NCI-H748 (cell line): ENCODE data around the gene KIAA1328.
"Not testable (repeated sequence)": the region's sequence is repeated elsewhere in the genome, so short reads cannot be mapped to it uniquely, and the experiment has no call there.

ENCODE experiments used
- DNase-seq: peaks from one replicate; lab custom pipeline; 2025; ENCODE audit not compliant: unreplicated experiment; lab: John Stamatoyannopoulos, UW

KIAA1328 gene

DNA sequence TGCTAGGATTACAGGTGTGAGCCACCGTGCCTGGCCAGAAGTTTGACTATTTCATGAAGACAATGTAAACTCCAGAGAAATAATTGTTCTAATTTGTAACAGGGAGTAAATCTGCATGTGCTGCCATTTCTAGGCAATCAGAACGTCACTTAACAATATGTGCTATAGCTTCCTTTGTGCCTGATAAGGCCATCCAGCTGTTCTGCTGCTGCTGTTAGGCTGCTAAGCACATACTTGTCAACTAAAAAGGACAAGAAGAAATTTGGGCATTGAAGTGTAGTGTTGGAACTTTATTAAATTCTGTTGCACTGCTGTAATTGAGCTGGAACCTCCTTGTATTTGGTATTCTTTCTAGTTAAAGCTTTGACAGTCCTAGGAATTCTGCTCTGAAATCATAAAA lies 57.1 kb downstream of the KIAA1328 start:
- DNase-seq, result no peak

GRCh38 chr18:36887114-36887513 lies 58.2 kb downstream of the KIAA1328 start:
- DNase-seq, result no peak

- DNase-seq, result no peak
Measured at GRCh38 chr18:36887864-36888263, 58.9 kb downstream of the KIAA1328 start.

- no peak for DNase-seq
Measured at GRCh38 chr18:36888778-36889177, 59.9 kb downstream of the KIAA1328 start.

- DNase-seq, result no peak
Measured at GRCh38 chr18:36889321-36889720, 60.4 kb downstream of the KIAA1328 start.

DNA sequence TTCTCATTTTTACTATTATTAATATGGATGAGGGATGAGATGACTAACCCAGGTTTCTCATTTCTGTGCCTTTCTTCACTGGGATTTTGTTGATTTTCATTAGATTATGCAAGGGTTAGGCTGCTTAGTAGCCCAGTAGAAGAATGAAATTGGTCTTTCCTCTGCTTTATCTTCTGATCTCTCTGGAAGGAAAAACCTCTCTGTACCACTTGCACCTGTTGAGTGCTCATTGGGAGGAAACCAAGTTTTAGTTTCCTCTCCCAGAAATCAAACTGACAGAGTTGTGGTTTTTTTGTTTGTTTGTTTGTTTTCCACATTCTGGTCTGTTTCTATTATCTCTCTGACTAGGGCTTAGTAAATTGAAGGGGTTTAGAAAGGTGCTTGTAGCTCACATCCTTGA lies 60.8 kb downstream of the KIAA1328 start:
- no peak for DNase-seq

DNA sequence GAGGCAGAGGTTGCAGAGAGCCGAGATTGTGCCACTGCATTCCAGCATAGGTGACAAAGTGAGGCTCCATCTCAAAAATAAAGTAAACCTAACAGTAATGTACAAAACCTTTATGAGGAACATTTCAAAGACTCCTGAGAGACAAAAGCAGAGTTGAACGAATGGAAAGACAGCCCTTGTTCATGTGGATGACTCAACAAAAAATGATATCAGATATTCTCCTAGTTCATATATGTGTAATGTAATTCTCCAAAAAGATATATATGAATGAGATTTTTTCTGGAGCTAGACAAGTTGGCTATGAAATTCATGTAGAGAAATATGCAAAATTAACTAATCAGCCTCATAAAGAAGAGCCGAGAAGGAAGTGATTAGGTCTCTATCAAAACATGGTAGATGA lies 61.7 kb downstream of the KIAA1328 start:
- no peak for DNase-seq

- DNase-seq, result no peak
Measured at GRCh38 chr18:36893227-36893626, 64.3 kb downstream of the KIAA1328 start.

- no peak for DNase-seq
Measured at GRCh38 chr18:36895606-36896005, 66.7 kb downstream of the KIAA1328 start.

DNA sequence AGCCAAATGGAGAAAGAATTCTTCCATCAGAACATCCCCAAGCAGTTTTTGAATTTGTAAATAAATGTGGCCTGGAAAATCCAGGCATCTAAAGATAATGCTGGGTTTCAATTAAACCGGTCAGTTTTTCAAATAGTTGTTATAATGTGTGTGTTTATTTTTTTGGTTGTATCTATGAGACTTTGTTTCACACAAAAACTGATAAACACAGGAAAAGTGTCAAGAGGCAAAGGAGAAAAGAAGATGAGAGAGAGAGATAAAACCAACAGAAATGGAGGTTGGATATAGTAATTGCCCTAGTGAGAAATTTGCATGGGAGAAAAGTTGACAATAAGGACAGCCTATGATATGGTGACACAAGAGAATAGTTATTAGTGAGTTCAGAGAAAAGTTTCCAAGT lies 68.3 kb downstream of the KIAA1328 start:
- DNase-seq, result no peak

DNA sequence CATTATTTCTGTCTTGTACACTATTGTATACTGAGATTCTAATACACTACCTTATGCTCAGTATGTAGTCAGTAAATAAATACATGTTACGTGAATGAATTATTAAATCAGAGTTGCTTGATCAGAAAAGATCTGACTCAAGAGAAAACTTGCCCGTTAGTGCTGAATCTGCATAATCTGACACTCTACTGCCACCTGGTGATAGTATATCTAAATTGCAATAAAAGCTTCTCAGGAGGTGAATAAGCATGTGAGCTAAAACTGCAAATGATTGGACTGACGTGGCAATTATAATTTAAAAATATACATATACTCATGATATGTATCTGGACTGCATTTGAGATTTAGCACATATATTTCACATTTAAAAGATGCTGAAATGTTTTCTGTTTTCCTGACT lies 70.4 kb downstream of the KIAA1328 start:
- DNase-seq, result peak; percentile 21

- no peak for DNase-seq
Measured at GRCh38 chr18:36900466-36900865, 71.5 kb downstream of the KIAA1328 start.

- no peak for DNase-seq
Measured at GRCh38 chr18:36901277-36901701, 72.4 kb downstream of the KIAA1328 start.

DNA sequence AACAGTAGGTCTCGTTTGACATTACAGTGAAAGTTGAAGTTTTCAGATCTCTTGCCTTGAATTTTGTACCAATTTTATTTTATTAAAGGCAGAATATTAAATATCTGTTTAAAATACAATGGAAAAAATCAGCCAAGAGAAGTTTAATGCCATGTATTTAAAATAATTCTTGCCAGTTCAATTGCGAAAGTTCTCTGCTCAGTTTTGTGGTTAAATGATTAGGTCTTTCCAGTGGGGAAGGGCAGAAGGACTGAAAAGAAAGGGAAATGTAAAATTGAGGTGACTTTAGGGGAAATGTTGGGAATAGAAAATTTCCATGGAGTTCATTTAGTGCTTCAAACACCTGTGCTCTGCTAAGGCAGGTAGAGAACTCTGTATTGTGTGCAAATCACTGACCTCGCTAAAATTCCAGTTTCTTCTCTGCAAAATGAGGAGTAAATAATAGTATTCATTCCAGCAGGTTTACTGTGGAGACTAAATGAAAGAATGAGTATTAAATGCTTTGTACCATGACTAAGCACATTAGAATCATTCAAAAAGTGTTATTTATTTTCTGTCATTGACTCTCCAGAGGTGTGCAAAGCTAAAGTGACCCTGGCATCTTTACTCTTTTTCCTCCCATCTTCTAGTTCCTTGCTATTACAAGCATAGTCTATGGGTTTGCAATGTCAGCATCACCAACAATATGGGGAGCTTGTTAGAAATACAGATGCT lies 74.4 kb downstream of the KIAA1328 start:
- DNase-seq, result no peak

DNA sequence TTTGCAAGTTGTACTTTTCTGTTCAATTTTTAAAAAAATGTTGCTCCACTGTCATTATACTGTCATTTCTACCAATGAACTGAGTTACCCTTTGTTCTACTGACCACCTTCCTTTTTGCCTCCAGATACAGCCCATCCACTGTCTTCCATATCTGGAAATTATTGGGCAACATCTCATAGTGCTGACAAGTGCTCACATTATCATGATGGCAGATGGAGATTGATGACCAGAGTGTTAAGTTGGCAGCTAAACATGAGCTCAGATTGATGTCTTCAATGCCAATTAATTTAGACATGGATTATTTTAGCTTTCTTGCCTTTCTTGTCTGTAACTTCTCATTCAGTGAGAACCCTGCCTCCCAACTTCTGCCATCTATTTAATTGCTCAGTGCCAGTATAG lies 76.6 kb downstream of the KIAA1328 start:
- DNase-seq, result no peak

- DNase-seq, result not testable (repeated sequence)
Measured at GRCh38 chr18:36909282-36909681, 80.4 kb downstream of the KIAA1328 start.

DNA sequence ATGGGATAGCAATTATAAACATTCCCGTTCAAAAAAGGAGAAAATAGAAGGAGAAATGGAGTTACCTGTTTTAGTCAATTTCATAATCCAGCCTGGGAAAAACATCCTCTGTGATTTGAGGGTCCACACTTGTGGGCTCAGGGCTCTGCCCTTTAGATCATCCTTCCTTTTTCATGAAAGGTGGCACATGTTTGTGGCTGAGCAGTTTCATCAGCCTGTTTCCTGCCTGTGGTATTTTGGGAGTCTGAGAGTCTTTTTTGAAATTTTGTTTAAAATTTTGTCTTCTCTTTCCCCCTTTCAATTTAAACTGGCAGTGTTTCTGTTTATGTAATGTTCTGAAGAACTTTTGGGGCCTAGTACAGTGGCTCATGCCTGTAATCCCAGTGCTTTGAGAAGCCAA lies 84.0 kb downstream of the KIAA1328 start:
- DNase-seq, result no peak

GRCh38 chr18:36917907-36918306 lies 89.0 kb downstream of the KIAA1328 start:
- no peak for DNase-seq

GRCh38 chr18:36929601-36930000 lies 100.7 kb downstream of the KIAA1328 start:
- no peak for DNase-seq

DNA sequence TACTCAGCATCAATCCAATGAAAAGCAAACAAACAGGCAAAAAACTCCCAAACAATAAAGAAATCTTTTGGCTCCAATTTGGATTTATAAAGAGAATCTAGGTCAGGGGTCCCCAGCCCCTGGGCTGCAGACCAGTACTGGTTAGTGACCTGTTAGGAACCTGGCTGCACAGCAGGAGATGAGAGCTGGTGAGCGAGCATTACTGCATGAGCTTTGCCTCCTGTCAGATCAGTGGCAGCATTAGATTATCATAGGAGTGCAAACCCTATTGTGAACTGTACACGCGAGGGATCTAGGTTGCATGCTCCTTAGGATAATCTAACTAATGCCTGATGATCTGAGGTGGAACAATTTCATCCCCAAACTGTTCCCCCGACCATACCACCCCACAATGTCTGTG lies 102.2 kb downstream of the KIAA1328 start:
- DNase-seq, result no peak

- DNase-seq, result no peak
Measured at GRCh38 chr18:36933552-36933951, 104.6 kb downstream of the KIAA1328 start.

- DNase-seq, result no peak
Measured at GRCh38 chr18:36934884-36935283, 106.0 kb downstream of the KIAA1328 start.

DNA sequence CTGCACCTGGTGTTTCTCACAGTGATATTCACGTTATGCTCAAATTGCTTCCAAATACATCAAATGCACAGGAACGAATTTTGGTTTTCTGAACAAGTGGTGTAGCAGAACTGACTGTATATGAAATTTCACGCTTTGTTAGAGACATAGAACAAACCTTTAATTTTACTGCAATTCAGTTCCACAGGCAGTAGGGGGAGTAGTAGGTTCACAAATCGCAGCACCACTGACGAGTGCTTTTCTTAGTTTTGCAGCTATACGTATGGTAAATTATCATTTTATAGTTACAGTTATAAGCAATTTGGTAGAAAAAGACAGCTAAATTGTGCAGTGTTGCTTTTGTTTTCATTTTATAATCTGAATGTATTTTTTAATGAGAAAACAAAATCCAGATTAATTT lies 113.3 kb downstream of the KIAA1328 start:
- peak; percentile 58 for DNase-seq
